Tibial artery (tissue), 4 donors: Measurements from ENCODE around the gene SIRPA.

Experiments used
- DNase-seq, 2 donors: peaks; one replicate each; pipeline ENCODE4 v3.0.0-alpha.2; 2019
- H3K27ac ChIP-seq, 2 donors: fragments of 200-600 bp; sonication (generic) in 1 of 2; 1 replicate in 1 of 2; 2 replicates in 1 of 2; pipeline ENCODE4 v1.5.1; 2018 to 2019; ENCODE audit warnings: mild to moderate bottlenecking in 1 of 2
- H3K27me3 ChIP-seq, 2 donors: fragments of 200-600 bp; sonication (generic) in 1 of 2; one replicate each; pipeline versions ENCODE4 v1.5.1 to v1.6.0; 2016 to 2019
- H3K36me3 ChIP-seq, 3 donors: fragments of 200-600 bp; sonication (generic) in 2 of 3; one replicate each; pipeline ENCODE4 v1.5.1; 2016 to 2019; ENCODE audit warnings: mild to moderate bottlenecking in 2 of 3
- H3K4me1 ChIP-seq, 4 donors: fragments of 200-600 bp; sonication (generic) in 2 of 4; 1 replicate in 3 of 4; 2 replicates in 1 of 4; pipeline ENCODE4 v1.5.1; 2016 to 2019
- H3K4me3 ChIP-seq, 2 donors: fragments of 200-600 bp; sonication (generic) in 1 of 2; 1 replicate in 1 of 2; 2 replicates in 1 of 2; pipeline ENCODE4 v1.5.1; 2018 to 2019; ENCODE audit warnings: mild to moderate bottlenecking in 2 of 2
- H3K9me3 ChIP-seq, 3 donors: fragments of 200-600 bp; sonication (generic) in 1 of 3; one replicate each; pipeline ENCODE4 v1.5.1; 2016 to 2019
- intact Hi-C: fragments of 100-400 bp; cut with DNase I; formaldehyde crosslinking; loops from one replicate; pipeline ENCODE4 v1.15.0; 2023; ENCODE audit warnings: low total_unique reads
- TF ChIP-seq, protein P1 (sequence below), 2 experiments: fragments of 200-600 bp in 1 of 2; fragments of 450-650 bp in 1 of 2; IDR thresholded peaks; one replicate each; pipeline ENCODE4 v1.5.1; 2017 to 2019; ENCODE audit warnings: antibody characterized with exemption in 2 of 2, mild to moderate bottlenecking in 1 of 2, moderate library complexity in 1 of 2

The SIRPA gene

DNA sequence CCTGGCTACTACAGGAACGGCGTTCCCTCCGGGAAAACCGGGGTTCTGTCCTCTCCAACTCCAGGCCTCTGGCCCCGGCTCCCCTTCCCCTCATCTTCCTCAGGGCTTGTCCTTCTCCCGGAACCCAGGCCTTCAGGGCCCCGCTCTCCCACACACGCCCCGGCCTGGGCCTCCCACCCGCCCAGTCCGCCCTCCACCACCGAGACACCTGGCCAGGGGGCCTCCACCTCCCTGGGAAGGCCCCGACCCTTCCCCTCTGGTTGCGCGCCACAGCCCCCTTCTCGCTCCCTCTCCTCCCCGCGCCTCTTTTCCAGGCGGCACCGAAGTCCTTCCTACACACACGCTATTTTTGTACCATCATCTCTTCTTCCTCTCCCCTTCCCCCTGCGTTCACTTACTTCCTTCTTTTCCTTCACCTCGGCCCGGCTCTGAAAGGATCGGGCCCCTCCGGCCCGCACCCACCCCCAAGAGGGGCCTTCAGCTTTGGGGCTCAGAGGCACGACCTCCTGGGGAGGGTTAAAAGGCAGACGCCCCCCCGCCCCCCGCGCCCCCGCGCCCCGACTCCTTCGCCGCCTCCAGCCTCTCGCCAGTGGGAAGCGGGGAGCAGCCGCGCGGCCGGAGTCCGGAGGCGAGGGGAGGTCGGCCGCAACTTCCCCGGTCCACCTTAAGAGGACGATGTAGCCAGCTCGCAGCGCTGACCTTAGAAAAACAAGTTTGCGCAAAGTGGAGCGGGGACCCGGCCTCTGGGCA is 1.3 kb upstream of the SIRPA start:
- TF ChIP-seq, protein P1, sequence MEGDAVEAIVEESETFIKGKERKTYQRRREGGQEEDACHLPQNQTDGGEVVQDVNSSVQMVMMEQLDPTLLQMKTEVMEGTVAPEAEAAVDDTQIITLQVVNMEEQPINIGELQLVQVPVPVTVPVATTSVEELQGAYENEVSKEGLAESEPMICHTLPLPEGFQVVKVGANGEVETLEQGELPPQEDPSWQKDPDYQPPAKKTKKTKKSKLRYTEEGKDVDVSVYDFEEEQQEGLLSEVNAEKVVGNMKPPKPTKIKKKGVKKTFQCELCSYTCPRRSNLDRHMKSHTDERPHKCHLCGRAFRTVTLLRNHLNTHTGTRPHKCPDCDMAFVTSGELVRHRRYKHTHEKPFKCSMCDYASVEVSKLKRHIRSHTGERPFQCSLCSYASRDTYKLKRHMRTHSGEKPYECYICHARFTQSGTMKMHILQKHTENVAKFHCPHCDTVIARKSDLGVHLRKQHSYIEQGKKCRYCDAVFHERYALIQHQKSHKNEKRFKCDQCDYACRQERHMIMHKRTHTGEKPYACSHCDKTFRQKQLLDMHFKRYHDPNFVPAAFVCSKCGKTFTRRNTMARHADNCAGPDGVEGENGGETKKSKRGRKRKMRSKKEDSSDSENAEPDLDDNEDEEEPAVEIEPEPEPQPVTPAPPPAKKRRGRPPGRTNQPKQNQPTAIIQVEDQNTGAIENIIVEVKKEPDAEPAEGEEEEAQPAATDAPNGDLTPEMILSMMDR (IDR thresholded peaks at IDR 0.05), result no peak
- peak overlapping the region; percentile 88 to 97 for H3K27ac ChIP-seq
- H3K36me3 ChIP-seq, result no peaks in the 10 kb centered on the region
- DNase-seq, result peak in 1 of 2 donors; percentile 65
- intact Hi-C loops, result loop anchor here (5.0 kb wide), 2 partner anchors 77 to 92 kb away; no protein-coding TSS in a partner anchor
- H3K4me3 ChIP-seq, result peak overlapping the region; percentile 57 to 72
- no peaks in the 10 kb centered on the region for H3K27me3 ChIP-seq
- no peaks in the 10 kb centered on the region for H3K9me3 ChIP-seq
- peaks cover 0 to 76% (median 53%) of the 10 kb centered on the region in 4 donors for H3K4me1 ChIP-seq

DNA sequence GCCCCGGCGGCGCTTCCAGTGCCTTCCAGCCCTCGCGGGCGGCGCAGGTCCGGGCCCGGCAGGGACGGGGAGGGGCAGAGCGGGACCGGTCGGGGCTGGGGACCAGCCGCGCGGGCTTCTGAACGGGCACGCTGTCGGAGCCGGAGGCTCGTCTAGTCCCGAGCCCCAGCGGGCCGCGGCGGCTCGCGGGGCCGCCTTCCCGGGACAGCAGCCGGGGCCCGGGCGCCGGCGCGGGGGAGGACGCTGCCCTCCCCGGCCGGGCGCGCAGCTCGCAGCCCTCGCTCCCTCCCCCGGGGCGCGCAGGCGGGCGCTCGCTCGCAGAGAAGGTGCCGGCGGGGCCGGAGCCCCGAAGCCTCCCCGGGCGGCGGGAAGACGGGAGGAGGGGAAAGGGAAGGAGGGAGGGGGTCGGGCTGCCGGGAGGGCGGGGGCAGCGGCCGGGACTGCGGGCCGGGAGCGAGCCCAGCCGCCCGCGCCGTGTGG is 696 bp upstream of the SIRPA start:
- peaks cover 0 to 78% (median 56%) of the 10 kb centered on the region in 4 donors for H3K4me1 ChIP-seq

DNA sequence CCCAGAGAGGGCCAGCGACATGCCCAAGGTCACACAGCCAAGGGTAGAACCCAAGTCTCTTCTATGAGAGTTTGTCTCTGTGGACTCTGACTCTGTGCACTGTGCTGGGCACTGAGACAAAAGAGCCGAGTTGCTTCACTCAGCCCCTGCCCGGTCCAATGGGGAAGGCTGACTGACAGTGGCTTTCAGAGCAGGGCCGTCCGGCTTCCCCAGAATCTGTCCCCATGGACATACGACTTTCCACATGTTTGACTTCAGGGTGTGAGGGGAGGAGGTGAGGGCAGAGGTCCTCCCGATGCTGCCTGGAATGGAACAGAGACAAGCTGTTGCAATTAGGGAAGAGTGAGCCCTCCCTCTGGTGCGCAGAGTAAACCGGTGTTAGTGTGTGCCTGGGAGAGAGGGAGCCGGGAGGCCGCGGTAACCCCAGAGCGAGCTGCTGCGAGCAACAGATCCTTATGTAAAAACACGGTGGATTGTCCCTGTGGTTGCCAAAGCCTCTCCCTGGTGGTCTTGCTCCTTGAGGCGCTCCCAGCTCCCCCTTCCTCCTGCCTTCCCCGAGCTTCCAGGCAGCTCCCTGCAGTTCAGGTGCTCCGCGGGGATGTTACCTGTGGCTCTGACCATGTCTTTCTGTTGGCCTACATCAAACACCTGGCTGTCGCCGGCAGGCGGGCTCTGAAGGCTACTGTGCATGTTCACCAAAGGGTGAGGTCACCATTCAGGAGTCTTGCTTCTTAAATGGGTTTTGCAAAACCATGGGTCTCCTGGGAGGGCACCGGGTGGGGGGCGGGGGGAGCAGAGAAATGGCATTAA is 672 bp downstream of the SIRPA start:
- no peaks in the 10 kb centered on the region for H3K27me3 ChIP-seq
- peak overlapping the region; percentile 57 to 72 for H3K4me3 ChIP-seq
- H3K4me1 ChIP-seq, result peaks cover 0 to 73% (median 51%) of the 10 kb centered on the region in 4 donors
- no peaks in the 10 kb centered on the region for H3K36me3 ChIP-seq
- peak; percentile 62 to 75 for DNase-seq
- H3K9me3 ChIP-seq, result no peaks in the 10 kb centered on the region
- TF ChIP-seq, protein P1 (IDR thresholded peaks at IDR 0.05), result no peak
- intact Hi-C loops, result loop anchor here (5.0 kb wide), 1 partner anchor 206 kb away; the partner anchor contains the start of gene STK35
- peak overlapping the region; percentile 88 to 97 for H3K27ac ChIP-seq

More for the DNA sequence above, 696 bp upstream of the SIRPA start:
- H3K27me3 ChIP-seq, result no peaks in the 10 kb centered on the region
- peak overlapping the region; percentile 88 to 97 for H3K27ac ChIP-seq
- H3K4me3 ChIP-seq, result peak overlapping the region; percentile 57 to 72
- TF ChIP-seq, protein P1 (IDR thresholded peaks at IDR 0.05), result no peak
- intact Hi-C loops, result loop anchor here (5.0 kb wide), 2 partner anchors 77 to 92 kb away; no protein-coding TSS in a partner anchor
- no peaks in the 10 kb centered on the region for H3K9me3 ChIP-seq
- peak in 1 of 2 donors; percentile 84 for DNase-seq
- H3K36me3 ChIP-seq, result no peaks in the 10 kb centered on the region

DNA sequence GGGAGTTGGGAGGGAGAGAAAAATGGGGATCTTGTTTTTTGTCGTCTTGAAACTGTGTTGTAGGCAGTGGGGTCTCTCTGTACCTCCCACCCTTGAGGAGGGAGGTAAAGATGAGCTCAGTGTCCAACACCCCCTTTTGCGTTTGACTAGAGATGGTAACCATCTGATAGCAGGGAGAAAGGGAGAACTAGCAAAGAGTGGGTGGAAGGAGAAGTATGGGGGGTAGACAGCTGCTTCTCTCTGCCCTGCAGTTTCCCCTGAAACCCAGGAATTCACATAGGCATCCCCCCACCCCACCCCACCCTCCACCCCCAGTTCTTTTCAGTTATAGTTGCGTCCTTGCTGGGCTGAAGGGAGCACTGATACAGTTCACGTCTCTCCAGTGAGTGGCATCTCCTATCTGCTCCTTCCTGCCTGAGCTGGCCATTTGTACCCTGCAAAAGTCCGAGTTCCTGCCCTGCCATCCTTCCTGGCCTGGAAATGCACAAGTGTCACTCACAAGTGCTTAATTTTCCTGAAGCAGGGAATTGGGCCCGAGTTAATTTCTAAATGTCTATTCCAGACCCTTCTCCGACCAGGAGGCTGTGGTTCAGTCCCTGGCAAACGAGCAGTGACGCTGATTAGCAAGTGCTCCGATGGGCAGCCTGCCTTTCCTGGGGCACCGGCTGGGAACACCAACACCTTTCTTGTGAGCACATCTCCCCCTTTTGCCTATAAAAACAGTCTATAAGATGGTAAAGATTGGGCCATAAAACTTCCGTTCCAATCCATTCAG is 1.5 kb downstream of the SIRPA start:
- no peaks in the 10 kb centered on the region for H3K36me3 ChIP-seq
- peaks cover 0 to 70% (median 47%) of the 10 kb centered on the region in 4 donors for H3K4me1 ChIP-seq
- H3K9me3 ChIP-seq, result no peaks in the 10 kb centered on the region
- no peak for DNase-seq
- TF ChIP-seq, protein P1 (IDR thresholded peaks at IDR 0.05), result no peak
- peak overlapping the region; percentile 57 to 72 for H3K4me3 ChIP-seq
- no peaks in the 10 kb centered on the region for H3K27me3 ChIP-seq
- peak overlapping the region; percentile 88 to 97 for H3K27ac ChIP-seq
- intact Hi-C loops, result loop anchor here (5.0 kb wide), 1 partner anchor 206 kb away; the partner anchor contains the start of gene STK35

DNA sequence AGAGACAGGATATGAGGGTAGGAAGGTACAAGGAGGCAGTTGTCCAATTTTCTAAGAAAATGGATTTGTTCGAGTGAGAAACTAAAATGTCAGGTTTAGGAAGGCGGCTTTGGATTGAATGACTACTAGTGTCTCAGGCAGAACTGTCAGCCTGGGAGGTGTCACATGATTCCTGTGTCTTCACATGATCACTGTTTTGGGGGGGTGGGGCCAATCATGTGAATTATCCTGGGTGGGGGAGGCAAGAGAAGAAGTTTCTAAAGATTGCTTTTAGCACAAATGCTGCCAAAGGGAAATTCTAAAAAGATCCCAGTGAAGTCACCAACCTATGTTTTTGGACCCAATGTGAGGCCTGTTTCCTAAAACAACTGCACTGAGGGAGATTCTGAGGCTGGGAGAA is 2.3 kb downstream of the SIRPA start:
- intact Hi-C loops, result loop anchor here (5.0 kb wide), 1 partner anchor 205 kb away; the partner anchor contains the start of gene STK35
- TF ChIP-seq, protein P1 (IDR thresholded peaks at IDR 0.05), result no peak
- no peak overlapping the region for H3K4me3 ChIP-seq

More for the DNA sequence above, 2.3 kb downstream of the SIRPA start:
- Histone ChIP-seq H3K4me1 (peaks cover 0 to 65% (median 47%) of the 10 kb centered on the region in 4 donors), H3K27me3 (no peaks in the 10 kb centered on the region), H3K9me3 (no peaks in the 10 kb centered on the region), H3K27ac (peak overlapping the region; percentile 47 to 97), H3K36me3 (no peaks in the 10 kb centered on the region)
- DNase-seq, result peak; percentile 73
